ENCODE data around the gene FARP1.

Gene FARP1

GRCh38 chr13:98108341-98108740 is 34.6 kb upstream of the FARP1 start:
- Histone ChIP-seq H3K36me3 (ENCODE audit: control insufficient read depth, insufficient read depth, low read length) (no peaks in the 10 kb centered on the region), H3K27me3 (replicated peaks; ENCODE audit: control insufficient read depth, insufficient read depth, low read length) (no peaks in the 10 kb centered on the region), H3K4me3 (replicated peaks; ENCODE audit: low read depth, low read length) (no peak overlapping the region)
- TF ChIP-seq CTCF (IDR thresholded peaks at IDR 0.05; ENCODE audit: insufficient read depth, low read length, poor library complexity, severe bottlenecking): no peak
- no peak for DNase-seq (ENCODE audit: extremely low read depth, insufficient read length)

GRCh38 chr13:98109226-98109853 is 33.6 kb upstream of the FARP1 start:
- DNase-seq (ENCODE audit: extremely low read depth, insufficient read length): no peak
- H3K36me3 ChIP-seq (ENCODE audit: control insufficient read depth, insufficient read depth, low read length): no peaks in the 10 kb centered on the region
- no peaks in the 10 kb centered on the region for H3K27me3 ChIP-seq (replicated peaks; ENCODE audit: control insufficient read depth, insufficient read depth, low read length)
- TF ChIP-seq CTCF (IDR thresholded peaks at IDR 0.05; ENCODE audit: insufficient read depth, low read length, poor library complexity, severe bottlenecking): no peak
- H3K4me3 ChIP-seq (replicated peaks; ENCODE audit: low read depth, low read length): no peak overlapping the region

GRCh38 chr13:98110749-98111148 is 32.1 kb upstream of the FARP1 start:
- Histone ChIP-seq H3K36me3 (ENCODE audit: control insufficient read depth, insufficient read depth, low read length) (no peaks in the 10 kb centered on the region), H3K4me3 (replicated peaks; ENCODE audit: low read depth, low read length) (no peak overlapping the region), H3K27me3 (replicated peaks; ENCODE audit: control insufficient read depth, insufficient read depth, low read length) (no peaks in the 10 kb centered on the region)
- DNase-seq (ENCODE audit: extremely low read depth, insufficient read length): no peak
- TF ChIP-seq CTCF (IDR thresholded peaks at IDR 0.05; ENCODE audit: insufficient read depth, low read length, poor library complexity, severe bottlenecking): no peak

GRCh38 chr13:98111168-98112098 is 31.5 kb upstream of the FARP1 start:
- no peak for TF ChIP-seq CTCF (IDR thresholded peaks at IDR 0.05; ENCODE audit: insufficient read depth, low read length, poor library complexity, severe bottlenecking)
- Histone ChIP-seq H3K4me3 (replicated peaks; ENCODE audit: low read depth, low read length) (no peak overlapping the region), H3K27me3 (replicated peaks; ENCODE audit: control insufficient read depth, insufficient read depth, low read length) (no peaks in the 10 kb centered on the region), H3K36me3 (ENCODE audit: control insufficient read depth, insufficient read depth, low read length) (no peaks in the 10 kb centered on the region)
- no peak for DNase-seq (ENCODE audit: extremely low read depth, insufficient read length)

GRCh38 chr13:98112456-98112855 is 30.4 kb upstream of the FARP1 start:
- H3K27me3 ChIP-seq (replicated peaks; ENCODE audit: control insufficient read depth, insufficient read depth, low read length): no peaks in the 10 kb centered on the region
- H3K36me3 ChIP-seq (ENCODE audit: control insufficient read depth, insufficient read depth, low read length): no peaks in the 10 kb centered on the region
- no peak overlapping the region for H3K4me3 ChIP-seq (replicated peaks; ENCODE audit: low read depth, low read length)
- TF ChIP-seq CTCF (IDR thresholded peaks at IDR 0.05; ENCODE audit: insufficient read depth, low read length, poor library complexity, severe bottlenecking): no peak
- DNase-seq (ENCODE audit: extremely low read depth, insufficient read length): no peak

Measured in GM06990 (cell line).